HUDEP-2 (cell line): Measurements from ENCODE around the gene CRABP1.

ENCODE experiments used
- DNase-seq, 76 experiments: peaks; one replicate each; lab custom pipeline; 2025; ENCODE audit not compliant: unreplicated experiment in 76 of 76; lab: John Stamatoyannopoulos, UW

The CRABP1 gene

GRCh38 chr15:78343276-78344060, 3.3 kb downstream of the CRABP1 start:
- DNase-seq, result no peak

- DNase-seq, result no peak
These were observed 5.4 kb downstream of the CRABP1 start for GRCh38 chr15:78345396-78346125.

GRCh38 chr15:78347586-78348543, 7.7 kb downstream of the CRABP1 start:
- no peak for DNase-seq

DNA sequence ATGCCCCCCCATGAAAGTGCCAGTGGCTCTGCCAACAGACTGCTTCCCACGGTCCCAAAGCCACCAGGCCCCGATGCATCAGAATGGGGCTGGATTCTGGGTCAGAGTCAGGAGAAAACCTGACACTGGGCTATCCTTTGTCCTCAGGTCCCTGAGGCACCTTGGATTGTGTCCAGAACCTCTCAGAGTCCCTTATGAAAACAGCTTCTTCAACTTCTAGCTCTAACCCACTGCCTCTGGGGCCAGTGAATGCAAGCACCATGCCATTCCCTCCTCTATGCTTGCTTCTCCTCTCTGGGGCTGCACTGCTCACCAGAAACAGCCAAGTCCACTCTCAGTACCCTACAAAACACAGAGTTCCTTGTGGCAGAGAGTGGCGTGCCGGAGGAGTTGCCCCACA, 9.9 kb downstream of the CRABP1 start:
- DNase-seq, result no peak

DNA sequence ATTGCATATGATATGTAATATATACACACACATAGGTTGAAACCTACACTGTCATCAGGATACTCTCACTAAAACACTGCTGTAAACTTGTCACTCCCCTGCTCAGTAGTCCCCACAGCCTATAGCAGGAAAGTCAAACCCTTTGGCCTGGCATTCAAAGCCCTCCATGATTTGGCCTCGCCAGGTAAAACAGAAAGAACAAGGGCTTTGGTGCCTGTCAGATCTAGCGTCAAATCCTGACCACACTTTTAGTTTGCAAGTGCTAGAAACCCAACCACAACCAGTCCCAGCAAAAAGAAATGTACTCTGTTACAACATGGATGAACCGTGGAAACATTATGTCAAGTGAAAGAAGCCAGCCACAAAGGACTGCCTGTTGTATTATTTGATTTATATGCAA, 11.4 kb downstream of the CRABP1 start:
- no peak for DNase-seq

DNA sequence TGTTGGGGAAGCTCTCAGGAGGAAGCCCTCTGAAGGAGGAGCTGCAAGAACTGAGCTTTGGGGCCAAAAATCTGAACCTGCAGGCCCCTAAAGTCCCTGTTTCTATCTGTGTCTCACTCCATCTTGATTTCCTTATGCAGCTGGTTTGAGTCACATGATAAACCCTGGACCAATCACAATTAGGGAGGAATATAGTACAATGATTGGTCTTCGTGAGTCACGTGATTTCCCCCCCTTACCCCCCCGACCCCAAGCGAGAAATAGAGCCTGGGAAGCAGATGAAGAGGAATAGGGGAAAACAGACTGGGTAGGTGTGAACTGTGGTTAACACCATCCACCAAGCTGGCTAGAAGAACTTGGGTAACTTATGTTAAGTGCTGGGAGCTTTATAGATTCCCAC, 12.9 kb downstream of the CRABP1 start:
- peak in 1 of 76 experiments; percentile 3 for DNase-seq

DNA sequence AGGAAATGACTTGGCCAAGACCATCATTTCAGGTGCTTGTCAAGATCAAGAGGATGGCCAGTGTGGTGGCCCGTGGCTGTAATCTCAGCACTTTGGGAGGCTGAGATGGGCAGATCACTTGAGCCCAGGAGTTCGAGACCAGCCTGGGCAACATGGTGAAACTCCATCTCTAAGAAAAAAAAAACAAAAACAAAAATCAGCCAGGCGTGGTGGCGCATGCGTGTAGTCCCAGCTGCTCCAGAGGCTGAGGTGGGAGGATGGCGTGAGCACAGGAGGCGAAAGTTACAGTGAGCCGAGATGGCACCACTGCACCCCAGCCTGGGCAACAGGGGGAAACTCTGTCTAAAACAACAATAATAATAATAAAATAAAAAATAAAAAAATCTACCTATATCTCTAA, 15.0 kb downstream of the CRABP1 start:
- DNase-seq, result no peak

- no peak for DNase-seq
These were observed 18.1 kb downstream of the CRABP1 start for GRCh38 chr15:78358102-78358870.

DNA sequence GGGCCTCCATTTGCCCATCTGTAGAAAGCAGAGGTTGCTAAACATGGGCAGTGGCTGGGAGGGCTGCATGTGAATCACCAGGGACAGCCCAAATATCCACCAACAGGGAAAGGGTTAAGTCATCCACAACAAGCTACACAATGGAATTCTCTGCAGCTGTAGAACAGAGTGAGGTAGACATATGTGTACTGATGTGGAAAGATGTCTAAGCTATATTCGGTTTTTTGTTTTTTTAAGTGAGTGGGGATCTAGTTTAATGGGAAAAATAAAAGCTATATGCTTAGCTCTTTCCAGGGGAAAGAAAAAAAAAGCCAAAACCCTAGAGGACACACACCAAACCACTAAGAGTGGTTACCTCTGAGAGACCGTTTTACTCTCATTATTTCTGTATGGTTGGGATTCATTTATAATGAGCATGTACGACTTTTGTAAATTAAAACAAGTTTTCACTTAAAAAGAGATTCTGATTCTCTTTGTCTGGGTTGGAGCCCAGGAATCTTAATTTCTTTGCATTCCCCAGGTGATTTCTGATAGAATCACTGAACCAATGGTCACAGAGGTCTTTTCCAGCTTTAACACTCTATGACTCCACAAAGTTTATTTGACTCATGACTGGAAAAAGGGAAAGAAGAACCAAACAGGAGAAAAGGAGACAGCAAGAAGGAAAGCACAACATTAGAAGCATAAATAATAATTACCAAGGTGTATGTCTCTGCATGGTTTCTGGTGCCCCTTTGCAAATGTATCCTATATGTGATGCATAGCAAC, 19.1 kb downstream of the CRABP1 start:
- no peak for DNase-seq

GRCh38 chr15:78360367-78360801, 20.2 kb downstream of the CRABP1 start:
- no peak for DNase-seq

DNA sequence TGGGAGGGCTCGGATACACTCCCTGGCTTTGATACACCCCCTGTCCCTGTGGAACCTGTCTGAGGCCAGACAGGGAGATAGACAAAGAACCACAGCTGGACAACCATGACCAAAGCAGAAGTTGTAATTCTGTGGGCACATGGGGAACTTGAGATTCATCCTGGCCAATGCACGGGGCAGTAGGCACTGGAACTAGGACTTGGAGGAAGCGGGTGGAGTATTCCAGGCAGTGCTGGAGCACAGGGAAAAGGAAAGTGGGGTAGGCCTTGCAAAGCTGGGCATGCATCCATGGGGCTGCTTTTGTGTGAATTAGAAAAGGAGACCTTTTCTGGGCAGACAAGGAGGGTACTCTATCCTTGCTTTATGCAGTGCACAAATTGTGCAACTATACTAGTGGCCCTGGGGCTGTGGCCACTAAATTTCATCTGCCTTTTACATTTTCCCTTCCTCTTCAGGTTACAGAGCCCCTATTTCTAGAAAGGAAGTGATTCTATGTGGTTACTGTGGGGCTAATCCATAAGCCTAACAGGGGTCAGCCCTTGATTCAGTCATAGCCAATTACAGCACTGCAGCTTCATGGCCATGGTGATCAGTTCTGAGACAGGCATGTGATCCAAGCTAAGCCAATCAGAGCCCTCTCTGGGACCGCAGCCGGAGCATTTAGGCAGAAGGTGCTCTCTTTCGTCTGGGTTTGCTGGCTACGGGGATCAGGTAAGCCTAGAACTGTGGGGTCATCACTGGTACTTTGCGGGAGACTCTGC, 21.0 kb downstream of the CRABP1 start:
- no peak for DNase-seq

GRCh38 chr15:78361771-78362506, 21.8 kb downstream of the CRABP1 start:
- no peak for DNase-seq

GRCh38 chr15:78362716-78363380, 22.7 kb downstream of the CRABP1 start:
- no peak for DNase-seq

- DNase-seq, result no peak
These were observed 23.2 kb downstream of the CRABP1 start for GRCh38 chr15:78363381-78363734.

GRCh38 chr15:78364233-78364632, 24.1 kb downstream of the CRABP1 start:
- DNase-seq, result no peak

- DNase-seq, result peak in 15 of 76 experiments; percentile 2 to 36 (median 9)
These were observed 25.8 kb downstream of the CRABP1 start for GRCh38 chr15:78365917-78366316.

DNA sequence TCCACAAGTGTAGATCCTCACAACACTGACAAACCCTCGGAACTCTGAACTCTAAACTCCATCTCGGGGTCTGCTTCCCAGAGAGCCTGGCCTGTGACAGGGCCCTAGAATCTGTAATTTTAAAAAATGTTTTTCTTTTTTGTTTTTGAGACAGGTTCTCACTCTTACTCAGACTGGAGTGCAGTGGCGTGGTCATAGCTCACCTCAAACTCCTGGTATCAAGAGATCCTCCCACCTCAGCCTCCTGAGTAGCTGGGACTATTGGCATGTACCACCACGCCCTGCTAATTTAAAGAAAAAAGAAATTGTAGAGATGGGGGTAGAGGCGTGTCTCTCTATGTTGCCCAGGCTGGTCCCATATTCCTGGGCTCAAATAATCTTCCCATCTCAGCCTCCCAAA, 26.2 kb downstream of the CRABP1 start:
- no peak for DNase-seq

- DNase-seq, result no peak
These were observed 28.5 kb downstream of the CRABP1 start for GRCh38 chr15:78368651-78369050.
